Glomerular endothelial cell (primary cell): Measurements from ENCODE around the gene C11orf86. TPM values are rescaled to one million over a fixed set of nuclear protein-coding genes. Genes with fewer than 3 reads are reported as not detected.
"Not testable (repeated sequence)": the region's sequence is repeated elsewhere in the genome, so short reads cannot be mapped to it uniquely, and the experiment has no call there.

Experiments
- DNase-seq: peaks from one replicate; pipeline ENCODE4 v3.0.0-alpha.2; 2011; ENCODE audit warnings: low read depth, low spot score; ENCODE audit errors: extremely low read depth
- total RNA-seq: library from RNA; depleted of rRNA; stranded (reverse); fragments of >200 nt; gene quantifications from 2 replicates; pipeline ENCODE4 v1.2.3, GENCODE V29; 2015

C11orf86 gene
- total RNA-seq: not detected in 2 replicates

GRCh38 chr11:66974724-66975404 lies at the start of gene C11orf86:
Gene C11orf86 (plus strand): TSS chr11:66975304. CDS start chr11:66975363, 59 bp downstream.
- DNase-seq: no peak

- no peak for DNase-seq
Measured at GRCh38 chr11:66929753-66930152, 45.4 kb upstream of the C11orf86 start.

GRCh38 chr11:66932543-66932942 lies 42.6 kb upstream of the C11orf86 start:
- no peak for DNase-seq

GRCh38 chr11:66933531-66933930 lies 41.6 kb upstream of the C11orf86 start:
- no peak for DNase-seq

- DNase-seq: no peak
Measured at GRCh38 chr11:66934950-66935779, 39.9 kb upstream of the C11orf86 start.

- no peak for DNase-seq
Measured at GRCh38 chr11:66936311-66936711, 38.8 kb upstream of the C11orf86 start.

GRCh38 chr11:66937193-66937733 lies 37.8 kb upstream of the C11orf86 start:
- DNase-seq: no peak

GRCh38 chr11:66938582-66939135 lies 36.4 kb upstream of the C11orf86 start:
- DNase-seq: no peak

GRCh38 chr11:66950112-66950535 lies 25.0 kb upstream of the C11orf86 start:
- peak; percentile 66 for DNase-seq

GRCh38 chr11:66951135-66951534 lies 24.0 kb upstream of the C11orf86 start:
- no peak for DNase-seq

GRCh38 chr11:66951927-66952337 lies 23.2 kb upstream of the C11orf86 start:
- DNase-seq: no peak

- no peak for DNase-seq
Measured at GRCh38 chr11:66953081-66953833, 21.8 kb upstream of the C11orf86 start.

GRCh38 chr11:66956689-66957290 lies 18.3 kb upstream of the C11orf86 start:
- no peak for DNase-seq

- no peak for DNase-seq
Measured at GRCh38 chr11:66957971-66958231, 17.2 kb upstream of the C11orf86 start.

- peak; percentile 87 for DNase-seq
Measured at GRCh38 chr11:66958232-66958955, 16.7 kb upstream of the C11orf86 start, which contains the start of gene PC. Gene PC (minus strand): TSS chr11:66958383. CDS start chr11:66872159, 86,224 bp downstream.

GRCh38 chr11:66958956-66959274 lies 16.2 kb upstream of the C11orf86 start:
- DNase-seq: no peak

GRCh38 chr11:66961691-66962213 lies 13.4 kb upstream of the C11orf86 start:
- DNase-seq: not testable (repeated sequence)

GRCh38 chr11:66962247-66962646 lies 12.9 kb upstream of the C11orf86 start:
- DNase-seq: no peak

- no peak for DNase-seq
Measured at GRCh38 chr11:66962801-66963200, 12.3 kb upstream of the C11orf86 start.

- DNase-seq: no peak
Measured at GRCh38 chr11:66964495-66964894, 10.6 kb upstream of the C11orf86 start.
